Astrocyte (in vitro differentiated cells and primary cell): Measurements from ENCODE around the gene SLC35A3. TPM values are rescaled to one million over a fixed set of nuclear protein-coding genes. Genes with fewer than 3 reads are reported as not detected.

Experiments
- DNase-seq: peaks from one replicate; pipeline ENCODE4 v3.0.0-alpha.2; 2010; ENCODE audit warnings: low read depth
- FAIRE-seq: peaks from 2 replicates; lab custom pipeline; 2011; peaks lifted over from hg19 to GRCh38; lab: Jason Lieb, UNC
- H2AFZ ChIP-seq: 2 replicates; pipeline ENCODE4 v1.6.0; 2012; ENCODE audit warnings: low read depth, low read length, inconsistent platforms
- H3K27ac ChIP-seq: 2 replicates; pipeline ENCODE4 v1.5.1; 2011; ENCODE audit warnings: low read depth, low read length, inconsistent platforms
- H3K27me3 ChIP-seq: 2 replicates; pipeline ENCODE4 v1.6.0; 2011; ENCODE audit warnings: low read length, inconsistent platforms; ENCODE audit not compliant: insufficient read depth
- H3K36me3 ChIP-seq: 2 replicates; pipeline ENCODE4 v1.5.1; 2011; ENCODE audit warnings: low read length, inconsistent platforms; ENCODE audit not compliant: insufficient read depth
- H3K4me1 ChIP-seq: 2 replicates; pipeline ENCODE4 v1.5.1; 2011; ENCODE audit warnings: low read length, inconsistent platforms; ENCODE audit not compliant: insufficient read depth
- H3K4me2 ChIP-seq: 2 replicates; pipeline ENCODE4 v1.6.0; 2012; ENCODE audit warnings: low read length, inconsistent platforms
- H3K4me3 ChIP-seq: 2 replicates; pipeline ENCODE4 v1.5.1; 2011; ENCODE audit warnings: low read depth, mild to moderate bottlenecking, low read length, inconsistent platforms; ENCODE audit not compliant: insufficient read depth
- H3K79me2 ChIP-seq: 2 replicates; pipeline ENCODE4 v1.6.0; 2012; ENCODE audit warnings: mild to moderate bottlenecking, low read length, inconsistent platforms; ENCODE audit not compliant: insufficient read depth
- H3K9ac ChIP-seq: 2 replicates; pipeline ENCODE4 v1.6.0; 2012; ENCODE audit warnings: mild to moderate bottlenecking, low read length, inconsistent platforms
- H3K9me3 ChIP-seq: 2 replicates; pipeline ENCODE4 v1.5.1; 2012; ENCODE audit warnings: low read depth, mild to moderate bottlenecking, low read length, inconsistent platforms; ENCODE audit not compliant: insufficient read depth
- H4K20me1 ChIP-seq: 2 replicates; pipeline ENCODE4 v1.6.0; 2012; ENCODE audit warnings: low read length, inconsistent platforms; ENCODE audit not compliant: insufficient read depth
- H3K27ac Mint-ChIP-seq: one replicate; pipeline ENCODE4 v1.8.0; 2021; ENCODE audit warnings: mild to moderate bottlenecking, mixed read lengths; ENCODE audit not compliant: unreplicated experiment
- H3K27me3 Mint-ChIP-seq: one replicate; pipeline ENCODE4 v1.8.0; 2021; ENCODE audit warnings: low read depth, mixed read lengths; ENCODE audit not compliant: unreplicated experiment
- H3K36me3 Mint-ChIP-seq: one replicate; pipeline ENCODE4 v1.8.0; 2021; ENCODE audit warnings: low read depth, mixed read lengths; ENCODE audit not compliant: unreplicated experiment
- H3K4me1 Mint-ChIP-seq: one replicate; pipeline ENCODE4 v1.8.0; 2021; ENCODE audit warnings: low read depth, mixed read lengths; ENCODE audit not compliant: unreplicated experiment
- H3K4me3 Mint-ChIP-seq: one replicate; pipeline ENCODE4 v1.8.0; 2021; ENCODE audit warnings: mild to moderate bottlenecking, moderate library complexity, mixed read lengths; ENCODE audit not compliant: unreplicated experiment
- H3K9me3 Mint-ChIP-seq: one replicate; pipeline ENCODE4 v1.8.0; 2021; ENCODE audit warnings: mild to moderate bottlenecking, mixed read lengths; ENCODE audit not compliant: unreplicated experiment
- CTCF ChIP-seq: IDR thresholded peaks from 2 replicates; pipeline ENCODE4 v1.5.1; 2011; ENCODE audit warnings: low read depth, mild to moderate bottlenecking, inconsistent platforms, low read length, moderate library complexity; ENCODE audit not compliant: insufficient read depth
- EZH2 ChIP-seq: IDR thresholded peaks from 2 replicates; pipeline ENCODE4 v1.6.1; 2012; ENCODE audit warnings: mild to moderate bottlenecking, low read length, inconsistent platforms; ENCODE audit not compliant: insufficient read depth
- total RNA-seq: library from RNA; stranded (reverse); gene quantifications from 2 replicates; pipeline ENCODE4 v1.2.1, GENCODE V29; 2021

Gene SLC35A3
- total RNA-seq, 1 donor from 2014 or later, result 20.5 TPM

DNA sequence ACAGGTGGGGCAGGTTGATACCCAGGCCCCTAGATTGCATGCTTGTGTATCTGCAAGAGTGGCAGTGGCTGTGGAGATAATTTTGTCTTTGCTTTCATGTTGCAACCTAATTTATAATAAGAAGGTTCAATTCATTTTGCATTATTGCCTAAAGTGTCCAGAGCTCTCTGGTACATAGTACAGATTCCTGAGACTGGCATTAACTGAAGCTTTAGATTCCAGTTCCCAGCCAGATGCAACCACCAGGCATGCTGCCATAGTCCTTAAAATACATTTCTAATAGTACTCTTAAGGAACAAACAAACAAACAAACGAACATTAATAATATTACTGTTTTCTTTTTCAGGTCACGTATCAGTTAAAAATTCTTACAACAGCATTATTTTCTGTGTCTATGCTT is 36.9 kb downstream of the SLC35A3 start:
- H3K79me2 ChIP-seq, result peaks cover 16% of the 10 kb centered on the region
- TF ChIP-seq EZH2 (no peak), CTCF (no peak)

DNA sequence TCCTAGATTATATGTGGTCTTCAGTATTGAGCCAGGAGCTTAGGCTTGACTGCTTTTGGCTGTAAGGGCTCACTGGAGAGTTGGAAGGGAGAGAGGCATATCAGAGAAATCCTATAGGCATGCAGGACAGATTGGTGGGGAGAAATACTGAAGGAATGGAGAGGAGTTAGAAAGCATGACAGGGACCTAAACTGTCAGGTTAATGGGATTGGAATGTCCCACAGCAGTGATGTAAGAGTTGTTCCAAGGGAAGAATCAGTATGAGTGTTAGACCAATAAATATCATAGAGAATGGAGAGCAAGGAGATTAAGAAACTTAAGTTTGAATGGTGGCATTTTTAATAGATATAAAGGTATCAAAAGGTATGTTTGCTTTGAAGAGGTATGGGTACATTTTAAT is 39.7 kb downstream of the SLC35A3 start:
- H3K79me2 ChIP-seq, result peaks cover 9% of the 10 kb centered on the region
- no peaks in the 10 kb centered on the region for H3K27me3 ChIP-seq
- H3K36me3 ChIP-seq, result no peaks in the 10 kb centered on the region
- peak overlapping the region; percentile 9 for H3K27ac Mint-ChIP-seq
- H3K4me2 ChIP-seq, result no peak overlapping the region
- no peaks in the 10 kb centered on the region for H3K9me3 ChIP-seq
- H3K4me1 Mint-ChIP-seq, result peaks cover 10% of the 10 kb centered on the region
- no peak overlapping the region for H3K9ac ChIP-seq
- no peak for DNase-seq
- TF ChIP-seq EZH2, result no peak
- no peak for TF ChIP-seq CTCF
- H3K4me1 ChIP-seq, result no peaks in the 10 kb centered on the region
- H2AFZ ChIP-seq, result no peak overlapping the region
- no peaks in the 10 kb centered on the region for H3K36me3 Mint-ChIP-seq
- H4K20me1 ChIP-seq, result peaks cover 9% of the 10 kb centered on the region
- no peaks in the 10 kb centered on the region for H3K27me3 Mint-ChIP-seq
- peaks cover 2% of the 10 kb centered on the region for H3K9me3 Mint-ChIP-seq
- no peak overlapping the region for H3K4me3 ChIP-seq
- FAIRE-seq, result no peak
- H3K4me3 Mint-ChIP-seq, result no peak overlapping the region
- H3K27ac ChIP-seq, result no peak overlapping the region

More for the DNA sequence above, 36.9 kb downstream of the SLC35A3 start:
- H2AFZ ChIP-seq, result no peak overlapping the region
- H3K9me3 ChIP-seq, result no peaks in the 10 kb centered on the region
- no peak for FAIRE-seq
- no peaks in the 10 kb centered on the region for H3K27me3 ChIP-seq
- Mint-ChIP-seq H3K27ac (no peak overlapping the region), H3K4me3 (no peak overlapping the region), H3K4me1 (peaks cover 10% of the 10 kb centered on the region), H3K36me3 (peaks cover 2% of the 10 kb centered on the region), H3K27me3 (no peaks in the 10 kb centered on the region), H3K9me3 (peaks cover 2% of the 10 kb centered on the region)
- no peak overlapping the region for H3K4me2 ChIP-seq
- no peaks in the 10 kb centered on the region for H3K36me3 ChIP-seq
- H3K4me3 ChIP-seq, result no peak overlapping the region
- no peak overlapping the region for H3K9ac ChIP-seq
- DNase-seq, result no peak
- H3K27ac ChIP-seq, result no peak overlapping the region
- H4K20me1 ChIP-seq, result peaks cover 15% of the 10 kb centered on the region
- H3K4me1 ChIP-seq, result no peaks in the 10 kb centered on the region

DNA sequence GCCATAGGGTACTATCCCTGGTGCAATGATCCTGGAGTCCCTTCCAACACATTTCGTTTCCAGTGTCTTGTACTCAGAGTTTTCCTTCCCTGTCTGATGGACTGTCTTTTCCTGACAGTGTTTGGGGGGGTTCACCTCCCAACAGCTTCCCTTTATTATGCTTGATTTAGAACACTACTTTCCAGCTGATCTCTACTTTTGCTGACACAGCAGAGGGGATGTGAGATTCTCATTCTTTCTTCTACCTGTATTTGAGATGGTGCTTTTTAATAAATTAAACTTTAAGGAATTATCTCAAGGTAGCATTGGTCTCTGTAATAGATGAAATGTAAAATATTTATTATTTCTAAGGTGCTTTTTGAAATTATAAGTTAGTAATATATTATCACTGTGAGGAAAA is 41.0 kb downstream of the SLC35A3 start:
- Histone ChIP-seq H3K27me3 (no peaks in the 10 kb centered on the region), H3K4me2 (no peak overlapping the region), H3K36me3 (no peaks in the 10 kb centered on the region), H3K4me1 (no peaks in the 10 kb centered on the region), H4K20me1 (peaks cover 7% of the 10 kb centered on the region), H3K9me3 (no peaks in the 10 kb centered on the region), H3K79me2 (peaks cover 6% of the 10 kb centered on the region), H3K4me3 (no peak overlapping the region), H3K9ac (no peak overlapping the region), H3K27ac (no peak overlapping the region), H2AFZ (no peak overlapping the region)
- DNase-seq (no peak), FAIRE-seq (no peak)
- Mint-ChIP-seq H3K4me3 (no peak overlapping the region), H3K27ac (no peak overlapping the region), H3K4me1 (peaks cover 10% of the 10 kb centered on the region), H3K36me3 (no peaks in the 10 kb centered on the region), H3K9me3 (no peaks in the 10 kb centered on the region), H3K27me3 (no peaks in the 10 kb centered on the region)
- TF ChIP-seq CTCF (no peak), EZH2 (no peak)
